HG03432 (cell line): ENCODE data around the gene WSCD2.

ENCODE experiments used
- ATAC-seq: cut with Tn5 transposase; IDR thresholded peaks from one replicate; pipeline ENCODE4 v1.9.1; 2021; ENCODE audit warnings: mild to moderate bottlenecking, moderate library complexity; ENCODE audit not compliant: unreplicated experiment

WSCD2 gene

DNA sequence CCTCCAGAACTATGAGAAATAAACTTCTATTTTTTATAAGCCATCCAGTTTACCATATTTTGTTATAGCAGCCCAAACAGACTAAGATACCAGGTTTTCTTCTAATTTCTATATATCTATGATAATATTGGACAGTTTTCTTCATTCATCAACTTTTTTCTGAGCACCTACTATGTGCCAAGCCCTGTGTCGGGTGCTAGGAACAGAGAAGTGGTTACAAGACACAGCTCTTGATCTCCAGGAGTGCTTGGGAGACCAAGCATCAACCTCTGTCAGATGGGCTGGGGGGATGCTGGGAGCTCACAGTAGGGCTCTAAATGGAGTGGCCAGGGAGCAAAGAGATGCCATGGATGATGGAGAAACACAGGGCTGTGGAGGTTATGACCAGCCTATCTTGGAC, 2.9 kb upstream of the WSCD2 start:
- ATAC-seq = no peak

DNA sequence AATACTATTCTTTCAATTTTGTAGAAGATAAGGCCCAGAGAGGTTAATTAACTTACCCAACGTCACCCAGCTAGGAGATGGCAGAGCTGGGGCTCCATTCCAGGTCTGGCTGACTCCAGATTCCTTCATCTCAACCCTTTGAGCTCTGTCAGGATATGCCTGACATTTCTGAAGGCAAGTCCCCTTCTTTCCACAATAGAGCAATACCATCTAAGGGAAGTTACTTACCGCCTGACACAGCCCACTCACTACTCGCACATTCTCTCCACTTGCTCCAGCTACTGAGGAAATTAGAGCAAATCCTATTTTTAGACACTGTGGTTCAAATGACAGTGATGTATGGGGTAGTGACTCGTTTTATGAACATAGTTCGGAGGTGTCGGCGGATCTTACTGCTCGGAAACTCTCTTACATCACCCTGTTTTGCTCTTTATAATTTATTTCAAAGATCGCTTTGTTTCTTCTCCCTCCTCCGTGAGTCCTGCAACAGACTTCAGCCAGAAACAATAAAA, 2.0 kb upstream of the WSCD2 start:
- ATAC-seq = no peak

DNA sequence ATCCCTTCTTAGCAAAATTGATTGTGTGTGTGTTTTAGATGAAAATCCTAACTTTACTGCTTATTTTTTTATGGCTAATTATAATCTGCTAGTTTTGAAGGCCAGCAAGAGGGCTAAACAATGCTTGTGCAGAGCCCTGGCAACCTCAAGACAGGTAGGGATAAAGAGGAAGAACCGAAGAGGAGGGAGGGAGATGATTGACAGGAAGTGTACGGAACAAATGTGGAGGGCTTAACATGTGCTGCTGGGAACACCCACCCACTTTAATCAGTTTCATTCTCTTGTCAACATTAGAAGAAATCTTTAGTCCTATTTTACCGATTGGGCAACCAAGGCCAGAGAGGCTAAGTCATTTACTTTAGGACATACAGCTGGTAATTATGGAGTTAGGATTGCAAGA, 1.4 kb upstream of the WSCD2 start:
- no peak for ATAC-seq

DNA sequence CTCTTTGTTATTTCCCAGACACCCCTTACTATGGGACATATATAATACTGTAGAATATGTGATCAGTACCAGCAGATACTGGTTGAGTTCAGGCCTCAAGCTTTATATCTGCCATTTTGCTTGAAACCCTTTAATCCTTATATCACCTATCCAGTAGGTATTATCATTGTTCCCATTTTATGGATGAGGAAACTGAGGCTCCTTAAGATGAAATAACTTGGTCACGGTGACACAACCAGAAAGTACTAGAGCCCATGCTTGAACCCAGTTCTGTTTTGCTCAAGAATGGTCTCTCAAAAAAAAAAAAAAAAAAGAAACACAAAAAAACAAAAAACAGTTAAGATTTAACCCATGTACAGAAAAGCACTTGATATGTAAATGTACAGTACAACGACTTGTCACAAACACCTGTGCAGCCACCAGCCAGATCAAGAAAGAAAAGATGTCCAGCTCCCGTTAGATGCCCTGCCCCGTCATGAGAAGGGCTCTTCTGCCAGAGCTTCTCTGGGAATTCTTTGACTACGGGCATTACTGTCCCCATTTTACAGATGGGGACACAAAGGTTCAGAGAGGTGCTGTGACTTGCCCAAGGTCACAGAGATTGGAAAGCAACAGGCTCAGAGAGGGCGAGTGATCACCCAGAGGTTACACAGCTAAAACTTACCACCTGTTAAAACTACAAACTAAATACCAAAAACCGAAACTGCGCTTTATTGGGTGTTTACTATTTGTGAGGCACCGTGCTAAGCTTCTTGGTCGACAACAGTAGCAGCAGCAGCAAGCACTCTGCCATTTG, 669 bp upstream of the WSCD2 start:
- no peak for ATAC-seq

DNA sequence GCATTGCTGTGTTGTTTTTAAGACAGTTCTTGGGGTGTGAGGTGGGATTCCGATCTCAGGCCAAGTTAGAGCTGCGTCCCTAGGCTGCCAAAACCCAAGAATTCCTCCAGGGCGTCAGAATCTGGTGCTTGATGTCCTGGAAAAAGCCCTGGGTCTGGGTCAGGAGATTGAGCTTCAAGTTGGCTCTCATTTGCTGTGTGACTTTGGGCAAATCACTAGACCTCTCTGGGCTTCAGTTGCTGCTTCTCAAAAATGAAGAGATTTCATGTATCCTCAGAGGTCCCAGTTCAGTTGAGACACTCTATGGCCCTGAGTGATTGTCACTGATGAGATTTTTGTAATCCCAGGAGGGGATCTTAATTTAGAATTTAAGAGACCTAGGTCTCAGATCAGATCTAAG, 1.9 kb downstream of the WSCD2 start:
- no peak for ATAC-seq

DNA sequence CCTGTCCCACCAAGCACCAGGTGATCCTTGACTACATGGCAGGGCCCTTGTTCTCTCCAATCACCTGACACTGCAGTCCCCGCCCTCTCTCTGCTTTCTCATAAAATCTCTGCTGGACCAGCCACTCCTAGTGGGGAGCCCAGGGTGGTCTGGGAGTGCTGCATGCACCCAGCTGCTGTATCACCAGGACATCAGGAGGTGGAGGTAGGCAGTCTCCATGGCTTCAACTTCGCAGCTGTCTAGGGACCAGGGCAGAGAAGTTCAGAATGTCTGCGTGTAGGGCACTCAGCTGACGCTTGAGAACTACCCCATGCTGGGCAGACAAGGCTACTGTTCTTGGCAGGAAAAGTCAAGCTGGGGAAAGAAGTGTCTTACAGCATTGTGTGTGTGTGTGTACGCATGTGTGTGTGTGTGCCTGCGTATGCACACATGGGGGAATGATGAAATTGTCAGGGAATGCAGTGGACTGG, 2.6 kb downstream of the WSCD2 start:
- ATAC-seq = no peak

DNA sequence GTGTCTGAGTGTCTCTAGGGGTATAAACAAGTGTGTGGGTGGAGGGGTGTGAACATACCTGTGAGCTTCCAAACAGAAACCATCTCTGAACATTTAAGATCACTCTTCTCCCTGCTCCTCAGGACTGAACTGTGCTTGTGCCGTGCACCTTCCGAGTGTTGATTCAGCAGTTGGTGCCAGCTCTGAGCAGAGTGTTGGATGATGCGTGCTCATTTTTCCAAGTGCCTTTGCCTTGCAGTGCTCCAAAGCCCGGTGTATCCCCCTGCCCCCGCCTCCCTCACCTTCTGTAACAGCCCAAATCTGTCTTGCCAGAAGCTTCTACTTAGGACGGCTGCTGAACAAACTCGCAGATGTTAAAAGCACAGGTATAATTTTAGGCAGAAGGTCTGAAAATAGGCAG, 4.4 kb downstream of the WSCD2 start:
- ATAC-seq = no peak

DNA sequence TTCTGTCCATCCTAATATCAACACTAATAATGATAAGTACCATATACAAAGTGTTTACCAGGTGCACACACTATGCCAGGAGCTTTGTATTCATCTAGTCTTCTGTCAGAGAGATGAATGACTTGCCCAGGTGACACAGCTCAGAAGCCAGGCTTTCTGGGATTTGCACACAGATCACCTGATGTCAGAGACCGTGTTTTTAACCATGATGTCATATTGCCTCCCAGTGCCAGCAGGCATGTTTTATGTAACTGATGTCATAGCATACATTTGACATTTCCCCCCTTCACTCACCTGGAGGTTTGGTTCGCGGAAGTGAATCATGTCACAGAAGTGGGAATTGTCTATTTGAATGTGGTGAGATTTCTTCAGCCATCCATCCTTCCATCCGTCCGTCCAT, 5.7 kb downstream of the WSCD2 start:
- no peak for ATAC-seq

DNA sequence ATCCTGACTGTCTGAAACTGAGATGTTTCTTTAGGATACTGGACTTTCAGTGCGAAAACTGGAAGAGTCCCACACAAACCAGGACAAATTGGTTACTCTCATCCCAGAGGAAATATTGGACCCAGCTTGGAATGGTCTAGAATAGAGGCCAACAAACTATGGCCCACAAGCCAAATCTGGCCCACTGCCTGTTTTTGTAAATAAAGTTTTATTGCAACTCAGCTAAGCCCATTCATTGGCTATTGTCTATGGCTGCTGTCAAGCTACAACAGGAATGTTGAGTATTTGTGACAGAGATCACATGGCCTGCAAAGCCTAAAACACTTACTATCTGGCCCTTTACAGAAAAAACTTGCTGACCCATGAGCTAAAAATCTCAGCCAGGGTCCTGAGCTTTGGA, 6.5 kb downstream of the WSCD2 start:
- ATAC-seq = no peak

DNA sequence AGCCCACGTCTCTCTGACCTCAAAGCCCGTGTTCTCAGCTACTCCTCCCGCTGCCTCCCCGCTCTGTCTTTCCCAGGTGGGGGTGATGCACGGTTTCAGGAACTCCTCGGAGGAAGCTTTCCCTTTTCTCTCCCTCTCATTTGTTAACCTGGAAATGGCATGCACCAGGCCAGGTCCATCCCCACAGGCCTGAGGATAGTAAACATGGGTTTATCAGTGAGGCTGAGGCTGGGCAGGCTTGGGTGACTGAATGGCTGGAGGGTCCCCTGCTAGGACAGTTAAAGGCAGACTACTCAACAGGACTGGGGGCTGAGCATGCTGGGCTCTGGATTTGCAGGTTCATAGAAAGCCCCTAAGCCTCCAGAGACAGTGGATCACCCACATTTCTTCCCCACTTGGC, 7.6 kb downstream of the WSCD2 start:
- ATAC-seq = no peak

DNA sequence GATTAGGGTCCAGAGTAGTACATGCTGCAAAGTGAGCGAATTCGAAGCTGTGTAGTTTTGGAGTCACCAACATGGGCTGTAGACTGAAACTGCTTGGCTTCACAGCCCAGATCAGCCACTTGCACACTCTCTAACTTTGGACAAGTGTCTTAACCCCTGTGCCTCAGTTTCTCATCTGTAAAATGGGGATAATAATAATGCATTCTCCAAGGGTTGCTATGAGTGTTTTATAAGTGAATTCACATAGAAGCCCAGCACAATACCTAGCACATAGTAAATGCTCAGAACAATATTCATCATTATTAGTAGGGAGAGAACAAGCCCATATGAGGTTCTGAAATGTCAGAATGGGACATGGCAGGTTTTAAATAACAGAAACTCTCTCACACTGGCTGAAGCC, 10.4 kb downstream of the WSCD2 start:
- ATAC-seq = no peak

DNA sequence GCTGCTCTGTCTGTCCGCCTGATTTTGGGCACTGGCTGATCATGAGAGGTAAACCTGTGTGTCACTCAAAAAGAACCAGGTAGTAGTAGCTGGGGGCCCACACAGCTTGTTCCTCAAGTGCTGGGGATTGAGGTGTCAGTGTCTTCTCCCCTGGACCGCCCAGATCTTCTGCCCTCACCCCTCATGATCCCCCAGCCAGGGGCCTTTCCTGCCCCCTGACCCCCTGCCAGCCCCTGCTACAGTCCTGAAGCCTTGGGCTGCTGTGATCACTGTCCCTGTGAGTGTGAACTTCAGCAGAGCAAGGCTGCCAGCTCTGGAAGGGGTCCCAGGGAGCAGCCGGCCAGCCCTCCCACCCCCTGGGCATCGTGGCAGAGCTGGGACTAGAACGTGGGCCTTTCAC, 11.4 kb downstream of the WSCD2 start:
- no peak for ATAC-seq

DNA sequence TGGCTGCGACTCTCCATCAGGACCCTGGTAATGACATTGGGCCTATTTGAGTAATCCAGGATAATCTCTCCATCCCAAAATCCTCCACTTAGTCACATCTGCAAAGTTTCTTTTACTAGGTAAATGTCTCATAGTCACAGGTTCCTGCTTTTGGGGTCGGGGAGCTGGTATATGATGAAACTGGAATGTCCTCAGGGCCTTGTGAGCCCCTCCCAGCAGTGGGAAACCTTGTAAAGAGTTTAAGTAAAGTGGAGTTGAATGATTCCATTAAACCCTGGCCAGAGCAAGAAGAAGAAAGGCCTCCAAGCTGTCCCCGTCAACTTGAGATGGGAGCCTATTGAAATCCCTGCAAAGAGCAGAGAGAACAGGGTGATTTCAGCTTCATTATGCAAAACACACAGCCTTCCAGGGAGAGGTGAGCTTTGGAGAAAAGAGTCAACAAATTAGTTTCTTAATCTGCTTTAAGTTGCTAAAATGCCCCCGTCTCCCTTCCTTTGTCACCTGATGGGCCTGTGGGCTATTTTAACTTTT, 12.6 kb downstream of the WSCD2 start:
- ATAC-seq = no peak

DNA sequence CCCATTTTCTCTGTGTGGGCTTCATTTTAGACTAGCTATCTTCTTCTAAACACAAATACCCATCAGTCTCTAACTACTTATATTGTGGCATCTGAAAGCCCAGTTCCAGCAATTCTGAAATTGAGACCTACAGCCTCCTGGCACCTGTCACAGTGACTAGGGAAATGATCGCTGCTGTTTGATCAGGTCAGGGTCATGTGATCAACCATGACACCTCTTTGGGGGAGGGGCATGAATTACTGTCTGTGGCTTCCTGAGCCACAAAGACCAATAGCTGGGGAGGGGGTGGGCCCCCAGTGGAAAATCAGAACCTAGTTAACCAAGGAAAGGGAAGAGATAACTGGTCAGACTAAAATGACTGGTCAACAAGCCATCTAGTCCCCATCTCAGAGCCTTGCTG, 14.1 kb downstream of the WSCD2 start:
- no peak for ATAC-seq

DNA sequence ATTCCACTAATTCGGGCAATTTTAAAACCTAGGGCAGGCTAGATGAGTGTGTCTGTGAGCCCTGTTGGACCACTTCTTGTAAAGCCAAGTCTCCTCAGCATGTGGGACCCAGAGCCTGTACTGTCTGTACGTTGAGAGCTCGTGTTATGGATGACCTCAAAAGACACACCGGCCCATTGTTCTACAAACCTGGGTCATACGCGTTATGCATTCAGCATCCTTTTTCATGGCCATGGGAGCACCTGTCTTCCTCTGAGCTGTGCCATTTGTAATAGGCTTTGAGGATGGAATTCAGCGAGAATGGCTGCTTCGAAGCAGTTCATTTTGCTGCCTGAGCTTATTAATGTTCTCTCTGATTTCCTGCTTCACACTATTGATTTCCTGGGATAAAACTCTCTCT, 15.0 kb downstream of the WSCD2 start:
- ATAC-seq = no peak

DNA sequence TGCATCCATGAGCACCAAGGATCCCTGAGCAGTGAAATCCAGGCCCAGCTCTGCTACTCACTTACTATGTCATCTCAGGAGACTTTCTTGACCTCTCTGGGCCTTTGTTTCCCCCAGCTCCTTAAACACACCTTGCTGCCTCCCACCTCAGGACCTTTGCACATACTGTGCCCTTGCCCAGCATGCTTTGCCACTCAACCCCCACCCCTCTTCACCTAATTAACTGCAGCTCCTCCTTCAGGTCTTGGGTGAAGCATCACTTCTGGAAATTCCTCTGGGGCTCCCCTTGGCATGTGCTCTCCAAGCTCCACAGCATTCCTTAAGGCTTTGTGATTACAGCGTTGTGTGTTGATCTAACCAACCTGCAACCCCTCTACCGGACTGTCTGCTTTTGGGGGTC, 15.9 kb downstream of the WSCD2 start:
- no peak for ATAC-seq

DNA sequence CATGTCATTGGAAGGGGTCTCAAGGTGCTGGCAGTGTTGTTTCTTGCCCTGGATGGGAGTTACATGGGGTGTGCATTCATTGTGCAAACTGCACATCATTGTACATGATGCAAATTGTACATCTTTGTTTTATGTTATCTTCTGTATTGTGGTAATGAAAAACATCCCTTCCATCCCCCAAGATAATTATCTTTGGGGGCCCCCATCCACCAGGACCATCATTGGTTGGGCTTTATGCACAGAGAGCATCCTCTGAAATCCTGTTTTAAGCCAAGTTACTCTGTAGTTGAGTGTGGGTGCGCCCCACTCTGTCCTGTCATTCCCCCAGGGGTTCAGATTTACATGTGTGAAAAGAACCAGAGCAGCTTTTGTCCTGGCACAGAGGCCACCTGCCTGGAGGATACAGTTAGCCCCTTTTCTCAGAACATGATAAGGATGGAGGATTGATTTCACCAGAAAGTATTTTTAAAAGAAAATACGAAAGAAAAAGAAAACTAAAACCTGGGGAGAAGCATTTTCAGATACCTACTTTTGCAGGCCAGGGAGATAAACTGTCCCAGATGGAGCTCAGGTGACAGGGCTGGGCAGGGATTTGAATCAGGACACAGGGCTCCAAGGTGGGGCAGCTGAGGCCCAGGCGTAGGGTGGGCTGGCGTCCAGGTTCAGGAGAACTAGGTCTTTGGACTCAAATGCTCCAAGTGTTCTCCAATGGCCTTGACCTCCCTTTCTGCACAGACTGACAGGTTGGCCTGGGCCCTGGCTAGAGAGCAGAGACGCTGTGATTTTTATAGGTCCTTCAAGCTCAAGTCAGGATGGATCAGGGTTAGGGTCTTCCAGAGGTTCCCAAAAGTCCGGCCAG, 17.2 kb downstream of the WSCD2 start:
- ATAC-seq = no peak

DNA sequence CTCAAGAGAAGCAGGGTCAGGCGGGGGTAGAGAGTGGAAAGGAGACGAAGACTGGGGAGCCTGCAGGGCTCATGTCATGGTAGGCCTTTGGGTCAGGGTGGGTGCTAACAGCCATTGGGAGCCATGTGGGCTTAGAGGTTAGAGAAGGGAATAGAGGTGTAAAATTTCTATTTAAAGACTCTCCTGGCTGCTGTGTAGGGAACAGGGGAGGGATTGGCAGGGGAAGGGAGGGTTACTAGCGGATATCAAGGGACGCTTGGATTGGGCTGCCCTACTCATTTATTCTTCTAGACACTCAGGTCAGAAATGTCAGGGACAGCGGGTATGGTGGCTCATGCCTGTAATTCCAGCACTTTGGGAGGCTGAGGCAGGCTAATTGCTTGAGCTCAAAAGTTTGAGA, 18.2 kb downstream of the WSCD2 start:
- no peak for ATAC-seq

DNA sequence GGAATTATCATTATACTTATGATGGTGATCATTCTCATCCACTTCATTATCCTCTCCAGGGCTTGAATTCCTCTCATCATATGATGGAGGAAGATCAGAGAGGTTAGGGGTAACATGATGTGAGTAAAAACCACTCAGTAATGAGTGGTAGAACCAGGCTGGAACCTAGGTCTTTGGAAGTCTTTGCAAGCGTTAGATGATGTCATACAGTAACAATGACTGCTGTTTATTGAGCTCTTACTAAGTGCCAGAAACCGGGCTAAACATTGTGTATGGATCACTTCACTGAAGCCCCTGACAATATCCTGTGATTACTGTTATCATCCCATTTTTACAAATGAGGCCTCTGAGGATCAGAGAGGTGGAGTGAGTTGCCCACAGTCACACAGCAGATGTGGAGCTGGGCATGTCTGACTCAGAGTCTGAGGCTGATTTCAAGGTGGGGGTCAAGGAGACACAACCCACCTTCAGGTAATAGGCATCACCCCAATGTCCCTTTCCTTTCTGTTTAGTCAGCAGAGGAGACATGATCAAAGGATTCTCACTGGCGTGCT, 19.5 kb downstream of the WSCD2 start:
- ATAC-seq = no peak

DNA sequence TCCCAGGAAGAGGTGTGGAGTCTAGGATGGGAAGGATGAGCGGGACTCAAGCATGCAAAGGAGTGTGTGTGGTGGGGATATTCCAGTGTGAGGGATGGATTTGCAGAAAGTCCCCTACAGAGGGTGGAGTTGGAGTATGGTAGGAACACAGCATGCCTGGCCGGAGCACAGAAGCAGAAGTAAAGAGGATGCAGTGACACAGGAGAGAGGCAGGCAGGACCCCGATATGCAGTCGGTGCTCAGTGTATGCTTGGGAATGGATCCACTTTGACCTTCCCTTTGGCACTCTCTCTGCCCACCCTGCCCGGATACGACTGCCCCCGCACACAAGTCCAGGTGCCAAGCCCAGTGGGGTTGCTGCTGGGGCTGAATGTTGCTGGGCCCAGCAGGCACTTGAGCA, 21.3 kb downstream of the WSCD2 start:
- no peak for ATAC-seq

DNA sequence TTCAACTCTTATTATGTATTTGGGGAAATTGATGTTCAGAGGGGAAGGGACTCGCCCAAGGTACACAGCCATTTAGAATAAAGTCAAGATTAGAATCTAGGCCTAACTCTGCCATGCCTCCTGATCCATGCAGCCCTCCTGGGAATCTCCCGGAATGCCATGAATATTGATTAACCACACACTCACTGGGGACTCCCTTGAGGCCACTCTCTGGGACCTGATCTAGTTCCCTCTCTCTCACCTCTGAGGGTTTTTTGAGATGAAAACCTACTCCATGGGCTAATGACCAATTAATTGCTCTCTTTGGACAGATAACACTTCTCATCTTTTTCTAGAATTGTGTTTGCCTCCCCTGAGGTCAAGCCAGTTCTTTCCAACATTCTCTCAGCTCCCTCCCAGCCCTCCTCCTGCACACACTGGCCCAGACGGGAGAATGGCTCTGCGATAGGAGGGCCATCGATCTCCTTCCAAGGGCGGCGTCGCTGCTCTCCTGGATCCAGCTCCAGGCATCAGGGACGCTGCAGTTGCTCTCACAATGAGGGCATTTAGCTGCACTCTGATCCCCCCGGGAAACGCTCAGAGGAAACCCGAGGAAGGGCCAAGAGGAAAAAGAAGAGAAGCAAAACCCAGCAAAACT, 22.6 kb downstream of the WSCD2 start:
- ATAC-seq = no peak
